NCI-H1092 (cell line): ENCODE results near the gene POLE2.
"Not testable (repeated sequence)": the region's sequence is repeated elsewhere in the genome, so short reads cannot be mapped to it uniquely, and the experiment has no call there.

ENCODE experiments used
- DNase-seq: peaks from one replicate; lab custom pipeline; 2025; lab: John Stamatoyannopoulos, UW

POLE2 gene, protein sequence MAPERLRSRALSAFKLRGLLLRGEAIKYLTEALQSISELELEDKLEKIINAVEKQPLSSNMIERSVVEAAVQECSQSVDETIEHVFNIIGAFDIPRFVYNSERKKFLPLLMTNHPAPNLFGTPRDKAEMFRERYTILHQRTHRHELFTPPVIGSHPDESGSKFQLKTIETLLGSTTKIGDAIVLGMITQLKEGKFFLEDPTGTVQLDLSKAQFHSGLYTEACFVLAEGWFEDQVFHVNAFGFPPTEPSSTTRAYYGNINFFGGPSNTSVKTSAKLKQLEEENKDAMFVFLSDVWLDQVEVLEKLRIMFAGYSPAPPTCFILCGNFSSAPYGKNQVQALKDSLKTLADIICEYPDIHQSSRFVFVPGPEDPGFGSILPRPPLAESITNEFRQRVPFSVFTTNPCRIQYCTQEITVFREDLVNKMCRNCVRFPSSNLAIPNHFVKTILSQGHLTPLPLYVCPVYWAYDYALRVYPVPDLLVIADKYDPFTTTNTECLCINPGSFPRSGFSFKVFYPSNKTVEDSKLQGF

GRCh38 chr14:49687942-49688700 is at the start of gene POLE2:
Gene POLE2, minus strand, starts transcription at chr14:49688214. Its CDS starts 11 bp downstream, at chr14:49688203.
- DNase-seq, result peak; percentile 77

DNA sequence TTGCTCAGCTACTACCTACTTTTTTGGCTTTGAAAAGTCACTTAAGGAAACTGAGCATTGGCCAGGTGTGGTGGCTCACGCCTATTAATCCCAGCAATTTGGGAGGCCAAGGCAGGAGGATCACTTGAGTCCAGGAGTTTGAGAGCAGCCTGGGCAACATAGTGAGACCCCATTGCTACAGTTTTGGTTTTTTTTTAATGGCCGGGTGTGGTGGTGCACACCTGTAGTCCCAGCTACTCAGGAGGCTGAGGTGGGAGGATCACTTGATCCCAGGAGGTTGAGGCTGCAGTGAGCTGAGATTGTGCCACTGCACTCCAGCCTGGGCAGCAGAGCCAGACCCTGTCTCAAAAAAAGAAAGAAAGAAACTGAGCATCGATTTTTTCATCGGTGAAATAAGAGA is 47.7 kb upstream of the POLE2 start:
- DNase-seq, result not testable (repeated sequence)

- no peak for DNase-seq
These were observed 45.8 kb upstream of the POLE2 start for GRCh38 chr14:49733836-49734235.

GRCh38 chr14:49732896-49733295 is 44.9 kb upstream of the POLE2 start:
- no peak for DNase-seq

- DNase-seq, result no peak
These were observed 39.2 kb upstream of the POLE2 start for GRCh38 chr14:49727171-49727570.

GRCh38 chr14:49721733-49722435 is 33.9 kb upstream of the POLE2 start:
- not testable (repeated sequence) for DNase-seq

GRCh38 chr14:49720744-49721143 is 32.7 kb upstream of the POLE2 start:
- no peak for DNase-seq

DNA sequence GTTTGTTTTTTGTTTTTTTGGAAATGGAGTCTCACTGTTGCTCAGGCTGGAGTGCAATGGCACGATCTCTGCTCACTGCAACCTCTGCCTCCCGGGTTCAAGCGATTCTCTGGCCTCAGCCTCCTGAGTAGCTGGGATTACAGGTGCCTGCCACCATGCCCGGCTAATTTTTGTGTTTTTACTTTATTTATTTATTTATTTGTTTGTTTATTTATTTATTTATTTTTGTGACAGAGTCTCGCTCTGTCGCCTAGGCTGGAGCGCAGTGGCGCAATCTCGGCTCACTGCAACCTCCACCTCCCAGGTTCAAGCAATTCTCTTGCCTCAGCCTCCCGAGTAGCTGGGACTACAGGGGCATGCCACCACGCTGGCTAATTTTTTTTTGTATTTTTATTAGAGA is 23.0 kb upstream of the POLE2 start:
- DNase-seq, result not testable (repeated sequence)

DNA sequence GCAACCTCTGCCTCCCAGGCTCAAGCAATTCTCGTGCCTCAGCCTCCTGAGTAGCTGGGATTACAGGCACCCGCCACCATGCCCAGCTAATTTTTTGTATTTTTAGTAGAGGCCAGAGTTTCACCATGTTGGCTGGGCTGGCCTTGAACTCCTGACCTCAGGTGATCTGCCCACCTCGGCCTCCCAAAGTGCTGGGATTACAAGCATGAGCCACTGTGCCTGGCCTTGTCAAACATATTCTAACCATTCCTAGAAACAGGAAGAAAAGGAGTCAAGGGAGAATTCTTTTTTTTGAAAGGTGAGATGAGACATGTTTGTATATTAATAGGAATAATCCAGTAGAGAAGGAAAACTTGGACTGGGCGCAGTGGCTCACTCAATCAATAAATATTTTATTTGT is 16.5 kb upstream of the POLE2 start:
- DNase-seq, result not testable (repeated sequence)

- DNase-seq, result no peak
These were observed 16.0 kb upstream of the POLE2 start for GRCh38 chr14:49703965-49704364.

DNA sequence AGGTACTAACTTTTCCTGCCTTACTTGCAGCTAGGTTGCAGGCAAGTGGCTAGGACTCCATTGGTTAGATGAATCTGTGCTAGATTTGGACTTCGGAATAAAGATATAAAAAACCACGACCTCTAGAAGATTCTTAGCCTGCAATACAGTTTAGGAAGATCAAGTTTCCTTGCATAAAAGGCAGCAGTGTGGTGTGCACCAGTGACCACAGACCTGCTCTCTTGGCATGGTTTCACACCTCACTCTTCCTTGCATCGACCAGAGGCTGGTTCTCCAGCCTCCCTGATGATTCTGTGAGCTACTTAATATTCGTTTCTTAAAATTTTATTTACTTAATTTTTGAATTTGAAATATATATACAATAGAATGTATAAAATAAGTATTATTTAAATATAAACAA is 14.7 kb upstream of the POLE2 start:
- no peak for DNase-seq

GRCh38 chr14:49693735-49694124 is 5.7 kb upstream of the POLE2 start:
- not testable (repeated sequence) for DNase-seq

DNA sequence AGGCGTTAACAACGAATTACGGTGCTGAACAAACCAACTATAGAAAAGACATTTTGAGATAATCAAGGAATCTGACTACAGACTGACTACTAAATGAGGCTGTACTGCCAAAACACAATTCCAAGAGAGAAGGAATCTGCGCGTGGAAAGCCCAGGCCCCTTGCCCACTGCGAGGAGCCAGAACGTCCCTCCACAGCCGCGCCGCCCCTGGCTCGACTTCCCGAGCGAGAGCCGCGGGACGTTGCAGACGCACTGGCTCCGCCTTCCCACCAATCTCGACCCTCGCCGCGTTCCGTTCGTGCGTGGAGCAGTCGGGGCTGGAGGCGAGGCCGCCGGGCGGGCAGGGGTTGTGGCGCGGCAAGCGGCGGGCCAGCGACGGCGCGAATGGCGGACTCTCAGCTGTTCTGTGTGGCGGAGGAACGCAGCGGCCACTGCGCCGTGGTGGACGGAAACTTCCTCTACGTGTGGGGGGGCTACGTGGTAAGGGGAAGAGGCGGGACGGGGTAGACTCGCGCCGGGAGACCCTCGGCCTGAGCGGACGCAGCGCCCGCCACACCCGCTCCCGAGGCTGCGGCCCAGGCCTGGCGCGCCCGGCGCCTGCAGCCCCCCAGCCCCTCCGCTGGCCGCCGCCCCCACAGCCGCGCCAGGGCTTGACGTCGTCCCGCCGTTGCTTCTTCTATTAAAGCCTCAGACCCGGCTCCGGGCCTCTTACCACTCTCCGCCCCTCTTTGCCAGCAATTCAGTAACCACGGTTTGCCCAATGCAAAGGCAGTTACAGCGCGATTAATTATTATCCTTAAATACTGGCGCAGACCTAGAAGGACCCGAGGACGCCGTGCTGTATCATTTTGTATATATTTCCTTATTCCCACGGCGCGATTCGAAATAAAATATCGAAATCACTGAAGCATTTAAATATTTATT is 5.1 kb upstream of the POLE2 start, which contains the start of gene KLHDC1:
Gene KLHDC1 (plus strand): TSS at position 310 of the 924 bp plus-strand sequence. CDS start 75 bp downstream, at position 385.
- DNase-seq, result peak; percentile 80

- DNase-seq, result no peak
These were observed 4.3 kb upstream of the POLE2 start for GRCh38 chr14:49692193-49692757.

DNA sequence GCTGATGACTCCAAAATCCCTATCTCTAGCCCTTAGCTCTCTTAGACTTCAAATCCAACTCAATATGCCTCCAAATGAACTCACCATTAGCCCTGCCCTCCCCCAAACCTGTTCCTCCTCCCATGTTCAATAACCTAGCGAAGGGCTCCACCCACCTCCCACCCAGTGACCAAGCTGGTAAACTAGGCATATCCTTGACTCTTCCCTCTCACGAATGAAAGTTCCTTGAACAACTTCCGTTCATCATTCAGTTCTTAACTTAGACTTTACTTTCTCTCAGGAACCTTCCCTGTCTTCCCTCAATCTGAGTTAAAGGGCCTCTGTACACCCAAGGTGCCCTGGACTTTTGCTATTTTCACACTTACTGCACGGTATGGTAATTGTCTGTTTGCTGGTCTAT is 3.0 kb upstream of the POLE2 start:
- no peak for DNase-seq

GRCh38 chr14:49688701-49689030 is 652 bp upstream of the POLE2 start:
- no peak for DNase-seq

DNA sequence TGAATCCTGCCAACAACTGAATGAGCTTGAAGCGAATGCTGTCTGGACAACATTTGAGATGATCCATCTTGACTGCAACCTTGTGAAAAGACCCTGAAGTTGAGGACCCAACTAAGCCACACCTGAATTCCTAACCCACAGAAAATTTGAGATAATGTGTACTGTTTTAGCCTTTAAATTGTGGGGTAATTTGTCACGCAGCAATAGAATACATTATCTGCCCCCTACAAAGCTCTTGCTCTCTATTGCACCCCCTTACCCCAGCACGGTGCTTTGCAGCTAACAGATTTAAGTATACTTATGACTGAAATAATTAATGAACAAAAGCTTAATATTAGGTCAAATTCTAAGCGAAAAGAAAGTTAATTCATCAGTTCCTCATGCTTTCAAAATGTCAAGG is 1.6 kb downstream of the POLE2 start:
- DNase-seq, result no peak

DNA sequence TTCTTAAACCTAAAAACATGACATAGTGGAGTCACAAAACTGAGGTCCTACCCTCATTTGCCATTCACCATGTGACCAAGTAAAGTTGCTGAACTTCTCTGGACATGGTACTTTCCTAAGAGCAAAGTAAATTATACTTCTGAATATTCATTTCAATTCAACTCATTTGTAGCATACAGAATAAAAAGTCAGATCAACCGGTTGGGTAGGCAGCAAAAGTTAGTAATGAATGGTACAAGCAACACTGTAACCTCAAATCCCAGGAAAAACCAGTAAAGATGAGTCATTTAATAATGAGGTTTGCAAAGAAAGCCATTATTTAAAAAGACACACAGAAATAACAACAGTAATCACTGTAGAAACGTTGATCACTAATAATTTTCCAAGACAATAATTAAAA is 8.7 kb downstream of the POLE2 start:
- no peak for DNase-seq

- no peak for DNase-seq
These were observed 10.4 kb downstream of the POLE2 start for GRCh38 chr14:49677643-49678042.

DNA sequence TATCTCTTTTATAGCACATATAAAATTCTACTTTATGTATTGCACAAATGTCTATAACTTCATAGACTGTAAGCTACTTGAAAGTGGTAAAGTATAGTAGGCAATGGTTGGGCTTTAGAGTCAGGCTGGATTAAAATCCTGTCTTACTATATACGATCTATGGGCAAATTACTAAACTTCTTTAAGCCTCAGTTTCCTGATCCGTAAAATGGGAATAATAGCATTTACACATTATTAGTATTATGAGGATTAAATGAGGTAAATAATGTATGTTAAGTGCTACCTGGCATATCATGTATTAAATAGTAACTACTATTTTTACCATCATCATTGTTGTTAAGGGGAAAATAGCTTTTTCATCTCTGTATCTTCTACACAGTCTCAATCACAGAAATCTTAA is 14.4 kb downstream of the POLE2 start:
- DNase-seq, result no peak

DNA sequence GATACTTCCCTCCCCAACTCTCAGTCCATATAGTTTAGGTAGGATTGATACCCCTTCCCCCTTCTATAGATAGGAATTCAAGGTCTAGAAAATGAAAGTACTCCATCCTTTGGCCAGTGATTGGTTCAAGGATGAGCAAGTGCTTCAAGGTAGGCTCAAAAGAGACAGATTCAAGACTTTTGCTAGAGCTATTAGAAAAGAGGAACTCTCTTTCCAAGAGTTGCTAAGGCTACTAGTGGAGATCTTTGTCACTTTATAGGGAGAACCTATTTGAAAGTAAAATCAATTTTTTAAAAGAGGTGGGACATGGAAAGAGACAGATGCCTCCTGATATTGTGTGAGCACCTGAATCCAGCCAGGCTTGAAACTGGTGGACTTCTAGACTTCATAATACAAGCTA is 17.5 kb downstream of the POLE2 start:
- DNase-seq, result no peak
